ENCODE results near the gene MARCHF10. TPM values are rescaled to one million over a fixed set of nuclear protein-coding genes. Genes with fewer than 3 reads are reported as not detected.

Gene MARCHF10
- total RNA-seq, 1 donor from 2014 or later: 0.25 TPM

- TF ChIP-seq POLR2AphosphoS5 (IDR thresholded peaks at IDR 0.05; ENCODE audit: insufficient read depth in 1 of 2, low read depth in 1 of 2) (no peak), POLR2A (IDR thresholded peaks at IDR 0.05) (no peak), CTCF (IDR thresholded peaks at IDR 0.05) (no peak)
- intact Hi-C loops (cut with DNase I): no loop called here
- Histone ChIP-seq H3K4me1 (no peaks in the 10 kb centered on the region), H3K36me3 (no peaks in the 10 kb centered on the region), H3K27me3 (no peaks in the 10 kb centered on the region), H3K4me3 (no peak overlapping the region), H3K27ac (no peak overlapping the region), H3K9me3 (peaks cover 5% of the 10 kb centered on the region)
- no peak for DNase-seq (ENCODE audit: extremely low spot score in 2 of 2)
Measured at GRCh38 chr17:62712171-62712581, 95.9 kb downstream of the MARCHF10 start.

- DNase-seq (ENCODE audit: extremely low spot score in 2 of 2): no peak
- TF ChIP-seq POLR2AphosphoS5 (IDR thresholded peaks at IDR 0.05; ENCODE audit: insufficient read depth in 1 of 2, low read depth in 1 of 2) (no peak), POLR2A (IDR thresholded peaks at IDR 0.05) (no peak)
- no peaks in the 10 kb centered on the region for H3K36me3 ChIP-seq
- intact Hi-C loops (cut with DNase I): no loop called here
- H3K9me3 ChIP-seq: peaks cover 5% of the 10 kb centered on the region
- H3K27me3 ChIP-seq: no peaks in the 10 kb centered on the region
- no peak overlapping the region for H3K4me3 ChIP-seq
- no peak overlapping the region for H3K27ac ChIP-seq
- peaks cover 16% of the 10 kb centered on the region for H3K4me1 ChIP-seq
Measured at GRCh38 chr17:62708587-62708986, 99.5 kb downstream of the MARCHF10 start.

GRCh38 chr17:62707425-62707739 lies 100.7 kb downstream of the MARCHF10 start:
- H3K36me3 ChIP-seq: no peaks in the 10 kb centered on the region
- intact Hi-C loops (cut with DNase I): no loop called here
- H3K27me3 ChIP-seq: no peaks in the 10 kb centered on the region
- H3K4me3 ChIP-seq: no peak overlapping the region
- DNase-seq (ENCODE audit: extremely low spot score in 2 of 2): no peak
- peaks cover 26% of the 10 kb centered on the region for H3K4me1 ChIP-seq
- no peak for TF ChIP-seq POLR2A (IDR thresholded peaks at IDR 0.05)
- no peak for TF ChIP-seq CTCF (IDR thresholded peaks at IDR 0.05)
- TF ChIP-seq POLR2AphosphoS5 (IDR thresholded peaks at IDR 0.05; ENCODE audit: insufficient read depth in 1 of 2, low read depth in 1 of 2): no peak
- no peak overlapping the region for H3K27ac ChIP-seq
- peaks cover 5% of the 10 kb centered on the region for H3K9me3 ChIP-seq

GRCh38 chr17:62706598-62707424 lies 101.3 kb downstream of the MARCHF10 start:
- Histone ChIP-seq H3K4me1 (peaks cover 26% of the 10 kb centered on the region), H3K4me3 (no peak overlapping the region), H3K9me3 (peaks cover 5% of the 10 kb centered on the region), H3K27ac (no peak overlapping the region), H3K27me3 (no peaks in the 10 kb centered on the region), H3K36me3 (no peaks in the 10 kb centered on the region)
- DNase-seq (ENCODE audit: extremely low spot score in 2 of 2): no peak
- no peak for TF ChIP-seq POLR2AphosphoS5 (IDR thresholded peaks at IDR 0.05; ENCODE audit: insufficient read depth in 1 of 2, low read depth in 1 of 2)
- TF ChIP-seq CTCF (IDR thresholded peaks at IDR 0.05): no peak
- TF ChIP-seq POLR2A (IDR thresholded peaks at IDR 0.05): no peak
- intact Hi-C loops (cut with DNase I): no loop called here

- H3K27me3 ChIP-seq: no peaks in the 10 kb centered on the region
- peak overlapping the region in 1 of 2 donors; percentile 56 for H3K4me3 ChIP-seq
- no peak for DNase-seq (ENCODE audit: extremely low spot score in 2 of 2)
- intact Hi-C loops (cut with DNase I): no loop called here
- peaks cover 26% of the 10 kb centered on the region for H3K4me1 ChIP-seq
- no peaks in the 10 kb centered on the region for H3K36me3 ChIP-seq
- H3K27ac ChIP-seq: peak overlapping the region; percentile 81
- H3K9me3 ChIP-seq: peaks cover 5% of the 10 kb centered on the region
- TF ChIP-seq POLR2AphosphoS5 (IDR thresholded peaks at IDR 0.05; ENCODE audit: insufficient read depth in 1 of 2, low read depth in 1 of 2) (no peak), CTCF (IDR thresholded peaks at IDR 0.05) (no peak), POLR2A (IDR thresholded peaks at IDR 0.05) (no peak)
Measured at GRCh38 chr17:62705778-62706597, 102.1 kb downstream of the MARCHF10 start.

Measured in vagina (tissue), 2 donors.